GM18867 (cell line): Measurements from ENCODE around the gene MED12.

Experiments
- ATAC-seq: cut with Tn5 transposase; IDR thresholded peaks from one replicate; pipeline ENCODE4 v1.9.1; 2021; ENCODE audit warnings: mild to moderate bottlenecking, moderate library complexity; ENCODE audit not compliant: unreplicated experiment

The MED12 gene

GRCh38 chrX:71107245-71107644 is 11.2 kb upstream of the MED12 start:
- ATAC-seq: no peak

GRCh38 chrX:71107762-71108360 is 10.5 kb upstream of the MED12 start:
- no peak for ATAC-seq

DNA sequence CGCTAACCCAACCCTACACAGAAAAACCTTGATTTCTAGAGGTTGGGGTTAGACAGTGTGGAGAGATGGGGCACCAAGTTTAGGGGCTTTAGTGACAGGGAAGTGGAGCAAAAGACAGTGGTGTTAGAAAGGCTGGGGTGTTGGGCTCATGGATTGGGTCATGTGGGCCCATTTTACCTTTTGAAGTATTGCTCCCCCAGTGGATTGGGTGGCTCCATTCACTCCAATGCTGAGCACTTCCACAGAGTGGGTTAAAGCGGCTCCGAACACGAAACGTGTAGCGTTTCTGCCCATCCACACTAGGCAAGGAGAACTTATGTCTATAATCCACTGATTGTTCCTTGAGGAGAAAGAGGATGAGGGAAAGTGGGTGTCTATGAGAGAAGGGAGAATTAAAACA is 9.3 kb upstream of the MED12 start:
- ATAC-seq: no peak

DNA sequence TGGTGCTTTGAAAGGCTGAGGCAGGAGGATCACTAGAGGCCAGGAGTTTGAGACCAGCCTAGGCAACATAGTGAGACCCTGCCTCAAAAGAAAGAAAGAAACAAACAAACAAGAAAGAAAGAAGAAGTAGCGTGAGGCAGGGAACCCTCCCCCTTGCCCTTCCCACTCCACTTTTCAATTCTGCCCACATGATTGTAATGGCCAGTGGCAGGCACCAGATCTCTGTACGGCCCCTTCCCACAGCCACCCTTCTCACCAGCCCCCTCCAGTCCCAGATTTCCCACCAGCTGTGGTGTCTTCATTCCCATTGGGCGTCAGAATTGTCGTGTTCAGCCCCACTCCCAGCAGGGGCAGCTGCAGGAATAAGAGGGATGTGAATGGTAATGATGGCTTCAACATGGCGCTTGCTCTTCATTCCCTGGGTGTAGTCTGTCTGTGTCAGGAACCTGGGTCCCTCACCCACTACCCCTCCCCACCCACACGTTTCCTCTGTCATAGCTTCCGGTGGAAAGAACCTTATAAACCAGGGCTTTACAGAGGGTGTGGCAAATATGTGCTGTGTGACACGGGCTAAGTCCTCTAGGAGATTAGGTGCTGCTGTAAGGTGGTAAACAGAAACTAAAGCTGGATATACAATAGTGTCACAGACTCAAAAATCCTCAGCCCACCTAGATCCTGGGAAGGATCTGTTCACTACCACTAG is 7.1 kb upstream of the MED12 start, which contains the start of gene IL2RG:
IL2RG (minus strand) TSS at position 437 of the 703 bp plus-strand sequence; CDS start at position 399, 38 bp downstream.
- ATAC-seq: peak; percentile 88

DNA sequence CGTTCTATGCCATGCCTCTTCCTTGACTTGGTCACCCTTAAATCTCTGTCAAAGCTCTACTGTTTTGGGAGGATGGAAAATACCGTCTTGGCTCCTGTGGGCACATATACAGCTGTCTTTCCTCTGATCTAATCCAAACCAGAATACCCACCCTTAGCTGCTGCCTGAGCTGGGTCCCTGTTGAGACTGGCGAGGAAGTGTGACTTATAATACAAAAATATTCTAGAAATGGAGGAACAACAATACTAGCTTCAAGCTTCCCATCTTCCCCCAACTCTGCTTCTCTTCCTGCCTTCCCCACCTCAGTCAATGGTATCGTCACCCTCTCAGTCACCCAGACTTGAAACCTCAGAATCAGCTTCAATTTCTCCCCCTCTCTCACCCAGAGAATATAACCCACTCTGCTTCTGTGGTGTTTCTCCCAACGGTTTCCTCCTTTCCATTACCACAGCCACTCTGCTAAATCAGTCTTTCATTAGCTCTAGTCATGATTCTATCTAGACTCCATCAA is 6.4 kb upstream of the MED12 start:
- peak; percentile 13 for ATAC-seq

GRCh38 chrX:71117358-71117757 is 1.0 kb upstream of the MED12 start:
- no peak for ATAC-seq

DNA sequence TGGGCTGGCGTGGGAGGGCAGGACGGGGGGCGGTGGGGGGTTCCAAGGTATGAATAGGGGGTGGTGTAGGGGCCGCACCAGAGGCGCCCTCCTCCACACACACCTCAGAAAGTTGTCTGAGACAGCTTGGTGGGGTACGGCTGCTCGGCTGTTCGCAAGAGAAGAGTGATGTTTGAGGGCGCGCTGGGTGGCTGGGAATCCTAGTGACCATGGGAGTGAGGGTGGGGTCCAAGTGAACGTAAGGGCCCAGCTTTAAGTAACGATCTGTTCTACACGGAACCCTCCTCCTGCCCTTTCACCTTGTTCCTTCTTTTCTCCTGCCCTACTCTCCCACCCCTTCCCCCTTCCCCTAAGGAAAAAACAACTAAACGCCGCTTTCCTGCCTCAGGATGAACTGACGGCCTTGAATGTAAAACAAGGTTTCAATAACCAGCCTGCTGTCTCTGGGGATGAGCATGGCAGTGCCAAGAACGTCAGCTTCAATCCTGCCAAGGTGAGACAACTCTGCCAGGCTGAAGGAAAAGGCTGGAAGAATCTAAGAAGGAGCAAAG is 664 bp downstream of the MED12 start:
- ATAC-seq: no peak

- ATAC-seq: no peak
Measured at GRCh38 chrX:71128166-71128833, 9.9 kb downstream of the MED12 start.

DNA sequence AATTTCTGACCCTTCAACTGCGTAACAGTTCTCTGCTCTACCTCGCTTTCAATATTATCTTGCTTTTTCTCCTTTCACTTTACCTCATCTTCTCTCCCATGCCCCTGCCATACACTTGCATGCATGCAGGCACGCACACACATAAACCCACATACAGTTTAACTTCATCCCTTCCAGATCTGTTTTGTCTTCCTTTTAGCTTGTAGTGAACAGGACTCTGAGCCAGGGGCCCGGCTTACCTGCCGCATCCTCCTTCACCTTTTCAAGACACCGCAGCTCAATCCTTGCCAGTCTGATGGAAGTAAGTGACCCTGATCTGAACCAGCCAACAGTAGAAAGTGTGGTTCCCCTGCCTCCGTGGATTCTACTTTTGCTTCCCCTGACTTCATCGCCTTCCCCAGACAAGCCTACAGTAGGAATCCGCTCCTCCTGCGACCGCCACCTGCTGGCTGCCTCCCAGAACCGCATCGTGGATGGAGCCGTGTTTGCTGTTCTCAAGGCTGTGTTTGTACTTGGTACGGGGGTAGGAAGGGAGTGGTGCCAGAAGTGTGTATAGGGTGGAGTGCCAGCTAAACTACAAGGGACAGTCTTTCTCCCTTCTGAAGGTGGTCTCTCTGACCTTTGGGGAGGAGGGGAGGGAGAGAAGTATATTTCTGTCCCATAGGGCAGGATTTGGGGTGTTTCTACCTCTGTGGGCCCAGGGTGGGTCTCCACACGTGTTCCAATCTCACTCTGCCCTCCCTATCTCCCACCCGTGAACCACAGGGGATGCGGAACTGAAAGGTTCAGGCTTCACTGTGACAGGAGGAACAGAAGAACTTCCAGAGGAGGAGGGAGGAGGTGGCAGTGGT is 10.7 kb downstream of the MED12 start:
- peak; percentile 78 for ATAC-seq

- no peak for ATAC-seq
Measured at GRCh38 chrX:71131510-71131909, 13.1 kb downstream of the MED12 start.

- no peak for ATAC-seq
Measured at GRCh38 chrX:71140440-71140839, 22.0 kb downstream of the MED12 start.

DNA sequence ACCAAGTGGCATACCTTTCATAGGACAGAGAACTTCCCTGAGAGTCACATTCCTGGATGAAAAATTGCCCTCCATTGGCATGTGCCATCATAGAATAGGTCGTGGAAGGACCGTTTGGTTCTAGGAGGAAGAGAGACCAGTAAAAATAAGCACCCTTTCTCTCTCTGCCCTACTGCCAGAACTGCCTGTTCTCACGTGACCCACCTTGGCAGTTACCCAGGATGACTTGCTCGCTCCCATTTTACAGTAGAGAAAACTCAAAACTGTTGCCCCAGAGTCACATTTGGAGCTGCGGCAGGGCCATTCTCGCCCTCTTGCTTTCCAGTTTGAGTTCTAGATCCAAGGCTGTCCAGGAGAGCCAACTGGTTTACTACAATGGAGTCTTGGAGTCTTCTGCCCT is 25.1 kb downstream of the MED12 start:
- ATAC-seq: no peak

DNA sequence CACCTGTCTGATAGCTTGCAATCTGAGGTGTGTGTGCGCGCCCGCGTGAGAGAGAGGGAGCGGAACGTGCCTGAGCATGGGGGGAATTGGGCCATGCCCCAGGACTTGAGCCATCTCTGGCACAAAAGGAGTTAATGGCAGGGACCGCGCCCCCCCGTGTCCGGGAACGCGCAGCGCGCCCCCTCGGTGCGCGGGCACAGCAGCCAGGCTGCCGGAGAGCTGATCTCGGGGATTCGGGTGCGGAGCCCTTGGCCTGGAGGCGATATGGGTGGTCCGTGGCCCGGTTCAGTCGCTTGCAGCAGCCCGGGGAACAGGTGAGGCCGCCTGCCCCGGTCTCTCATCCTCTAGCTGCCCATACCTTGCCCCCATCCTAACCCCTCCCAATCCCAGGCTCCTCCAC is 26.3 kb downstream of the MED12 start, which contains the start of gene NLGN3:
NLGN3 (plus strand) TSS at position 191 of the 400 bp plus-strand sequence. CDS start 2,909 bp downstream, outside the sequence.
- no peak for ATAC-seq

GRCh38 chrX:71147496-71148277 is 29.3 kb downstream of the MED12 start:
- no peak for ATAC-seq

DNA sequence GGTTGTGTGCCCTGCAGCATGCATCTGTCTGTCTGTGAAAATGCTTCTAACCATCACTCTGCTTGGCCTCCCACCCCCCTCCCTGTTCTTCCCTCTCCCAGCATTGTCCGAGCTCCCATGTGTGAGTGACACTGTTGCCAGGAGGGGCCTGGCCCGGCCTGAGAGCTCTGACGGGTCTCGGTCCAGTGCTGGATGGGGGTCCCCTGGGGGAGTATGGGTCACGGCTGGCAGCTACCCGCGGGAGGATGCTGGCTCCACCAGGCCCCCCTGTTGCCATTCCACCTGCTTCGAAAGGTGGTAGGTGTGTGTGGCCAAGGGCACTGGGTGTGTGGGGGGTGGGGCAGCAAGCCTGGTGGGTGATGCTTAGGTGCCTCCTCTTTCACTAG is 29.9 kb downstream of the MED12 start:
- ATAC-seq: no peak

GRCh38 chrX:71151366-71151765 is 33.0 kb downstream of the MED12 start:
- ATAC-seq: no peak

- ATAC-seq: no peak
Measured at GRCh38 chrX:71154196-71154595, 35.8 kb downstream of the MED12 start.

DNA sequence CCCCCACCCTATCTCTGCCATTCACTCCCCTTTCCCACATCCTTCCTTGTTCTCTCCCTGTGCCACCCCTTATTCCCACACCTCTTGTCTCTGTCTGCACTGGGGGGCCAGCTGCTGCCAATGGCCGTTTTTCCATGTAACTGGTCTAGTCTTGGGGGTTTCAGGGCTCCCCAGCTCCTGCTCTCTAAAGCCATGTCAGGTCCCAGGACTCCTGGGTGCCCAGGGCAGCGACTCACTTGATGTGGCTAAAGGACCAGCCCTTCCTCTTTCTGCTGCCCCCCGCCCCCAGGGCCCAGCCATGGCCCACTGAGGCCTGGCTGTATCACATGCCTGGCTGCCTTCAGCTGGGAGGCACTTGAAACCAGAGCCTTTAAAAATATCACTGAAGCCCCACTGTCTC is 36.2 kb downstream of the MED12 start:
- no peak for ATAC-seq

GRCh38 chrX:71158603-71159002 is 40.2 kb downstream of the MED12 start:
- no peak for ATAC-seq

- no peak for ATAC-seq
Measured at GRCh38 chrX:71159335-71159734, 40.9 kb downstream of the MED12 start.
